GM12872 (cell line): ENCODE results near the gene SAMD5.

Source experiments
- TF ChIP-seq, protein P1 (sequence below): IDR thresholded peaks from 3 replicates; pipeline ENCODE4 v1.5.1; 2011; ENCODE audit warnings: low read depth, mild to moderate bottlenecking, low read length, moderate library complexity; ENCODE audit not compliant: insufficient read depth

SAMD5 gene

DNA sequence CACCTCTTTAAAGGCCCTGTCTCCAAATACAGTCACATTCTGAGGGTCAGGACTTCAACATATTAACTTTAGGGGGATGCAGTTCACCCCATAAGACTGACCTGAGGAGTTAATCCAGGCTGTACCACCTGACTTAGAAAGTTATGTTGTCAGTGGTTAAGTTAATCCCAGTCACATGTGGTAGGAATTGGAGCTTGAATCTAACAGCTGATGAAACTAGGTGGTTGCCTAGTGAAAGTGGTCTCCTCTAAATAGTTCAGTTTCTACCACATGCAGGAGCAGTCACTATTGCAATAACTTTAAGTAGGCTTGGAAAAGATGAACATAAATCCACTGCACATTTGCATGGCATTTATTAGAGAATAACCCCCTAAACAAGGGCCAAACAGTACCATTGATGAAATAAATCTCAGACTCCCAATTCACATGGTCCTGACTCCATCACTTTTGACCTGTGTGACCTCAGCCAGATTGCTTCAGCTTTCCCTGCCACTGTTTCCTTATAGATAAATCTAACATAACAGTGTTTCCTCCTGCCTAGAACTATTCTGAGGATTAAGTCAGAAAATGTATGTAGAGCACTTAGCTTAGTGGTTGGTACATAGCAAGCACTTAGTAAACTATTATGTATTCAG, 20.1 kb downstream of the SAMD5 start:
- TF ChIP-seq, protein P1, sequence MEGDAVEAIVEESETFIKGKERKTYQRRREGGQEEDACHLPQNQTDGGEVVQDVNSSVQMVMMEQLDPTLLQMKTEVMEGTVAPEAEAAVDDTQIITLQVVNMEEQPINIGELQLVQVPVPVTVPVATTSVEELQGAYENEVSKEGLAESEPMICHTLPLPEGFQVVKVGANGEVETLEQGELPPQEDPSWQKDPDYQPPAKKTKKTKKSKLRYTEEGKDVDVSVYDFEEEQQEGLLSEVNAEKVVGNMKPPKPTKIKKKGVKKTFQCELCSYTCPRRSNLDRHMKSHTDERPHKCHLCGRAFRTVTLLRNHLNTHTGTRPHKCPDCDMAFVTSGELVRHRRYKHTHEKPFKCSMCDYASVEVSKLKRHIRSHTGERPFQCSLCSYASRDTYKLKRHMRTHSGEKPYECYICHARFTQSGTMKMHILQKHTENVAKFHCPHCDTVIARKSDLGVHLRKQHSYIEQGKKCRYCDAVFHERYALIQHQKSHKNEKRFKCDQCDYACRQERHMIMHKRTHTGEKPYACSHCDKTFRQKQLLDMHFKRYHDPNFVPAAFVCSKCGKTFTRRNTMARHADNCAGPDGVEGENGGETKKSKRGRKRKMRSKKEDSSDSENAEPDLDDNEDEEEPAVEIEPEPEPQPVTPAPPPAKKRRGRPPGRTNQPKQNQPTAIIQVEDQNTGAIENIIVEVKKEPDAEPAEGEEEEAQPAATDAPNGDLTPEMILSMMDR = no peak

DNA sequence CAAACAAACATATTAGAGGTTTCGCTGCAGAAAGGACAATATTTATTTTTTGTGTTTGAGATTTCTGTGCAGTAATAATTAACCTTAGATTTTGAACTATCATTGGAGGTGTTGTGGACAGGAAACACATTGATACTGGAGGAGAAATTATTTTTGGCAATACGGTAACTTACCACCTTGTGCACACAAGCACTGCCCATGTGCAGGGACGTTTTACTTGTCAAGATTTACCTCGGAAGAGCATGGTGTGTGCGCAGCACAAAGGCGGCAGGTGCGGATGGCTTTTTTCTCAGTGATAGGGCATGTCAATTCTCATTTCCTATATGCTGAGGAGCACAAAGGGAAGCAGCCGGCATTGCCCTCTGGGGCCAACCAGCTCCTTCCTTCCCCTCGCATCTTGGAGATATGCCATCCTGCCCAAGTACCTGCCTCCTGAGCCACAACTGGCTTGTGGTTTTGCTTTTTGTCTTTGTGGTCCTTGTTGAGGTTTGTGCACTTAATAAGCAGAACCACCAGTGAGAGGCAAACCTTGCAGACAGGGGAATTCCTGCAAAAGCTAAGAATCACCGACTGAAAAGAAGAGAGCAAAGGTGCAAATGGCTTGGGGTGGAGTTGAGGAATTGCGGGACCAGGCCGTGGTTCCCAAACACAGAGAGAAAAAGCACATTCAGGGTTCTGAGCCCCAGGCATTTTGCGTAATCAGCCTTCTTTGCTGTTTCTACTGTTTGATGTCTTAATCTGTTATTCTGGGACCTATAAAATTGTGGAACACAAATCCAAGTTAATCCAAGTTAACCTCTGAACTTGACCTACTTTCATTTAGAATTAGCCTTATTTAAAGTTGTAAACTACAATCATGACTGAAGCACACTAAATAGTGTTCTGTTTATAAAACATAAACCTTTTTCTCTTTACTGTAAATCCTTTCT, 21.9 kb downstream of the SAMD5 start:
- TF ChIP-seq, protein P1 = no peak

- TF ChIP-seq, protein P1 = no peak
Measured at GRCh38 chr6:147531321-147531720, 22.8 kb downstream of the SAMD5 start.

GRCh38 chr6:147534116-147534860, 25.8 kb downstream of the SAMD5 start:
- TF ChIP-seq, protein P1 = no peak

DNA sequence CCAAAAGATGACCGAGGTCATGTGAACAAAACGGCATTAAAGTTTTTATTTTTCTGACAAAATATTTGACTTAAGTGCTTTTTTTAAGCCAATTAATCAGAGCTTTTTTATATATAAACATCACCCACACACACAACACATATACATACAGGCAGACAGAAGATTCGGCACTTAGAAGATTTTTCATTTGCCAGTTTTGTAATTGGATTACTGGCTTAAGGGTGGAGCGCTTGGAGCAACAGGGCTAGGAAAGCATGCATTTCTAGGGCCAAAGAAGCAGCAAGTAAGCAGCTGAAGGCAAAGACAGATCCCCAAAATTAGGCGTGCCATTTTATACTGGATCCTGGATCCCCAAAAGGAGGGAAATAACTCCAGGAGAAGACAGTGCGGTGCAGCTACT, 30.3 kb downstream of the SAMD5 start:
- TF ChIP-seq, protein P1 = no peak

DNA sequence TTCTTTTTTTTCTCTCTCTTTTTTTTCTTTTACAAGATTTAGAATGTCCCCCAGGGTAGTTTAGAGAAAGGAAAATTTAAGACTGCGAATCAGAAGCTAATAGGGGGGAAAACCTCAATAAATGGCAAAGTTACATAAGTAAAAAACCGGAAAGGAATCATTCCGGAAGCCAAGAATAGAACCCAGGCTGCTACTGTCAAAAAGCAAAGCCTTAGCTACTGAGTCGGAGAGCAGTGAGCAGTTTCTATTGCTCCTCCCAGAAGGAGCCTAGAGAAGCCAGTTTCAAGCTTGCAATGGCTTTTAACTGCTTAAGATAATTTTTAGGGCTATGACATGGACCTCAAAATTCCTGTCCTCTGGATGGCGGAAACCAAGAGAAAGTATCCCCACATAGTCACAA, 31.6 kb downstream of the SAMD5 start:
- TF ChIP-seq, protein P1 = no peak

- TF ChIP-seq, protein P1 = no peak
Measured at GRCh38 chr6:147544420-147544819, 35.9 kb downstream of the SAMD5 start.
